Smooth muscle cell of the brain vasculature (primary cell): Measurements from ENCODE around the gene SCGB1D4.

Source experiments
- DNase-seq: peaks from one replicate; pipeline ENCODE4 v3.0.0-alpha.2; 2012; ENCODE audit warnings: low read depth, low spot score

The SCGB1D4 gene

GRCh38 chr11:62273789-62274275 lies 25.0 kb downstream of the SCGB1D4 start:
- DNase-seq = no peak

- no peak for DNase-seq
Observed at GRCh38 chr11:62273284-62273683, 25.6 kb downstream of the SCGB1D4 start.

GRCh38 chr11:62269654-62270278 lies 29.1 kb downstream of the SCGB1D4 start, which contains the start of gene SCGB2A2:
Gene SCGB2A2, plus strand, starts transcription at chr11:62270158. Its CDS starts 59 bp downstream, at chr11:62270217.
- DNase-seq = no peak

- DNase-seq = no peak
Observed at GRCh38 chr11:62267576-62267975, 31.3 kb downstream of the SCGB1D4 start.

GRCh38 chr11:62267050-62267449 lies 31.8 kb downstream of the SCGB1D4 start:
- DNase-seq = no peak

- DNase-seq = no peak
Observed at GRCh38 chr11:62266558-62266957, 32.3 kb downstream of the SCGB1D4 start.

GRCh38 chr11:62264004-62264403 lies 34.9 kb downstream of the SCGB1D4 start:
- DNase-seq = no peak

- no peak for DNase-seq
Observed at GRCh38 chr11:62260261-62260953, 38.5 kb downstream of the SCGB1D4 start.

GRCh38 chr11:62256281-62256680 lies 42.6 kb downstream of the SCGB1D4 start:
- no peak for DNase-seq

GRCh38 chr11:62253999-62254542 lies 44.8 kb downstream of the SCGB1D4 start:
- no peak for DNase-seq

- no peak for DNase-seq
Observed at GRCh38 chr11:62251698-62252097, 47.2 kb downstream of the SCGB1D4 start.
